Activated CD4-positive, alpha-beta T cell treated with anti-CD3 and anti-CD28 coated beads for 36 hours (primary cell): ENCODE data around the gene LCE6A. TPM values are rescaled to one million over a fixed set of nuclear protein-coding genes. Genes with fewer than 3 reads are reported as not detected.

Experiments used
- ATAC-seq: fragments of 200-7000 bp; cut with Tn5 transposase; one replicate; pipeline ENCODE4 v1.10.0; 2021; ENCODE audit warnings: mild to moderate bottlenecking, moderate library complexity
- CTCF ChIA-PET: fragments of 350-600 bp; sonication (Branson Sonifier 250); formaldehyde crosslinking; loops from one replicate; lab custom pipeline; 2021; ENCODE audit warnings: antibody characterized with exemption; lab: Charles Lee
- POLR2A ChIA-PET: fragments of 350-600 bp; sonication (Branson Sonifier 250); formaldehyde crosslinking; loops from one replicate; lab custom pipeline; 2021; ENCODE audit warnings: antibody characterized with exemption, inconsistent platforms; lab: Charles Lee
- DNase-seq: peaks from one replicate; pipeline ENCODE4 v3.0.0-alpha.2; 2020
- H3K27ac Mint-ChIP-seq: one replicate; pipeline ENCODE4 v1.8.0; 2021; ENCODE audit warnings: mixed read lengths
- H3K27me3 Mint-ChIP-seq: one replicate; pipeline ENCODE4 v1.8.0; 2021; ENCODE audit warnings: mixed read lengths
- H3K36me3 Mint-ChIP-seq: one replicate; pipeline ENCODE4 v1.8.0; 2021; ENCODE audit warnings: low read depth, mixed read lengths
- H3K4me1 Mint-ChIP-seq: one replicate; pipeline ENCODE4 v1.8.0; 2021; ENCODE audit warnings: mixed read lengths
- H3K4me3 Mint-ChIP-seq: one replicate; pipeline ENCODE4 v1.8.0; 2021; ENCODE audit warnings: mild to moderate bottlenecking, moderate library complexity, mixed read lengths
- H3K9me3 Mint-ChIP-seq: one replicate; pipeline ENCODE4 v1.8.0; 2021; ENCODE audit warnings: low read depth, mixed read lengths
- intact Hi-C, 2 experiments: fragments of 100-400 bp; cut with DNase I in 1 of 2; cut with micrococcal nuclease in 1 of 2; formaldehyde crosslinking; loops; one replicate each; pipeline versions ENCODE4 v1.14.2 to v1.15.1; 2022 to 2024; cut with DNase I, micrococcal nuclease
- total RNA-seq, 2 experiments: library from RNA; stranded (reverse); gene quantifications; one replicate each; pipeline ENCODE4 v1.2.3, GENCODE V29; 2021

LCE6A gene
- total RNA-seq, 2 experiments from 2014 or later: not detected

GRCh38 chr1:152855661-152856060, 13.0 kb downstream of the LCE6A start:
- CTCF ChIA-PET: interaction anchor here (0.7 to 1.7 kb wide), 3 partner anchors 13 to 53 kb away, joined by 3 to 7 read pairs (median 3); no protein-coding TSS in a partner anchor
- H3K4me1 Mint-ChIP-seq: no peaks in the 10 kb centered on the region
- no peak for ATAC-seq
- no peak overlapping the region for H3K27ac Mint-ChIP-seq
- intact Hi-C loops: no loop called here
- no peak overlapping the region for H3K4me3 Mint-ChIP-seq
- POLR2A ChIA-PET: no interaction called here
- no peaks in the 10 kb centered on the region for H3K36me3 Mint-ChIP-seq
- H3K27me3 Mint-ChIP-seq: peaks cover 19% of the 10 kb centered on the region
- H3K9me3 Mint-ChIP-seq: no peaks in the 10 kb centered on the region
- DNase-seq: no peak

- CTCF ChIA-PET: no interaction called here
- H3K9me3 Mint-ChIP-seq: no peaks in the 10 kb centered on the region
- H3K27me3 Mint-ChIP-seq: peaks cover 18% of the 10 kb centered on the region
- no peak overlapping the region for H3K4me3 Mint-ChIP-seq
- no peak overlapping the region for H3K27ac Mint-ChIP-seq
- no peaks in the 10 kb centered on the region for H3K36me3 Mint-ChIP-seq
- H3K4me1 Mint-ChIP-seq: no peaks in the 10 kb centered on the region
- ATAC-seq: no peak
- intact Hi-C loops: no loop called here
- POLR2A ChIA-PET: no interaction called here
- DNase-seq: no peak
These were observed 15.4 kb downstream of the LCE6A start for GRCh38 chr1:152858062-152858461.

GRCh38 chr1:152859696-152860095, 17.0 kb downstream of the LCE6A start, which contains the start of gene LCE7A:
LCE7A (plus strand) TSS chr1:152859996; CDS start chr1:152860698, 702 bp downstream.
- no peaks in the 10 kb centered on the region for H3K4me1 Mint-ChIP-seq
- peaks cover 17% of the 10 kb centered on the region for H3K27me3 Mint-ChIP-seq
- ChIA-PET CTCF (interaction anchor here (0.7 to 1.6 kb wide), 4 partner anchors 11 to 400 kb away, joined by 3 to 4 read pairs (median 3); no protein-coding TSS in a partner anchor), POLR2A (no interaction called here)
- H3K9me3 Mint-ChIP-seq: no peaks in the 10 kb centered on the region
- H3K27ac Mint-ChIP-seq: no peak within 1 kb of the TSS
- DNase-seq (no peak), ATAC-seq (no peak)
- H3K4me3 Mint-ChIP-seq: no peak within 1 kb of the TSS
- intact Hi-C loops: no loop called here
- H3K36me3 Mint-ChIP-seq: no peaks in the 10 kb centered on the region

GRCh38 chr1:152860129-152860528, 17.5 kb downstream of the LCE6A start:
- ATAC-seq: no peak

GRCh38 chr1:152861374-152861773, 18.7 kb downstream of the LCE6A start:
- Mint-ChIP-seq H3K4me1 (no peaks in the 10 kb centered on the region), H3K27me3 (peaks cover 13% of the 10 kb centered on the region), H3K9me3 (no peaks in the 10 kb centered on the region), H3K27ac (no peak overlapping the region), H3K36me3 (no peaks in the 10 kb centered on the region), H3K4me3 (no peak overlapping the region)
- DNase-seq (no peak), ATAC-seq (no peak)
- intact Hi-C loops: no loop called here
- ChIA-PET CTCF (interaction anchor here (1.2 kb wide), 1 partner anchor 9 kb away, joined by 4 read pairs; no protein-coding TSS in a partner anchor), POLR2A (no interaction called here)

More at GRCh38 chr1:152860129-152860528, 17.5 kb downstream of the LCE6A start:
- Mint-ChIP-seq H3K36me3 (no peaks in the 10 kb centered on the region), H3K27ac (no peak overlapping the region), H3K27me3 (peaks cover 17% of the 10 kb centered on the region), H3K4me1 (no peaks in the 10 kb centered on the region), H3K4me3 (no peak overlapping the region), H3K9me3 (no peaks in the 10 kb centered on the region)
- DNase-seq: no peak
- CTCF ChIA-PET: interaction anchor here (0.6 to 1.6 kb wide), 4 partner anchors 10 to 369 kb away, joined by 3 to 4 read pairs (median 4); no protein-coding TSS in a partner anchor
- POLR2A ChIA-PET: no interaction called here
- intact Hi-C loops: no loop called here

- ChIA-PET CTCF (no interaction called here), POLR2A (no interaction called here)
- H3K27me3 Mint-ChIP-seq: peaks cover 8% of the 10 kb centered on the region
- DNase-seq (no peak), ATAC-seq (no peak)
- H3K4me1 Mint-ChIP-seq: no peaks in the 10 kb centered on the region
- H3K9me3 Mint-ChIP-seq: no peaks in the 10 kb centered on the region
- intact Hi-C loops: no loop called here
- H3K36me3 Mint-ChIP-seq: no peaks in the 10 kb centered on the region
- no peak overlapping the region for H3K27ac Mint-ChIP-seq
- H3K4me3 Mint-ChIP-seq: no peak overlapping the region
These were observed 21.8 kb downstream of the LCE6A start for GRCh38 chr1:152864443-152864842.

- CTCF ChIA-PET: interaction anchor here (0.6 kb wide), 2 partner anchors 246 to 393 kb away, joined by 3 to 4 read pairs; partner anchors contain the start of gene LORICRIN
- intact Hi-C loops: no loop called here
- no peak overlapping the region for H3K27ac Mint-ChIP-seq
These were observed 23.7 kb downstream of the LCE6A start for GRCh38 chr1:152866321-152866720.

GRCh38 chr1:152869808-152870419, 27.3 kb downstream of the LCE6A start:
- no peak overlapping the region for H3K27ac Mint-ChIP-seq
- CTCF ChIA-PET: interaction anchor here (0.5 to 1.8 kb wide), 13 partner anchors 9 to 1382 kb away, joined by 3 to 7 read pairs (median 3); no protein-coding TSS in a partner anchor

More at GRCh38 chr1:152866321-152866720, 23.7 kb downstream of the LCE6A start:
- ATAC-seq (no peak), DNase-seq (no peak)
- Mint-ChIP-seq H3K27me3 (peaks cover 3% of the 10 kb centered on the region), H3K36me3 (no peaks in the 10 kb centered on the region), H3K4me1 (no peaks in the 10 kb centered on the region), H3K9me3 (no peaks in the 10 kb centered on the region), H3K4me3 (no peak overlapping the region)
- POLR2A ChIA-PET: no interaction called here

GRCh38 chr1:152870831-152871730, 28.4 kb downstream of the LCE6A start:
- Mint-ChIP-seq H3K36me3 (no peaks in the 10 kb centered on the region), H3K27me3 (peaks cover 9% of the 10 kb centered on the region), H3K27ac (no peak overlapping the region), H3K4me1 (no peaks in the 10 kb centered on the region), H3K9me3 (no peaks in the 10 kb centered on the region), H3K4me3 (no peak overlapping the region)
- ChIA-PET CTCF (interaction anchor here (0.5 to 1.8 kb wide), 15 partner anchors 11 to 407 kb away, joined by 3 to 7 read pairs (median 3); no protein-coding TSS in a partner anchor), POLR2A (no interaction called here)
- DNase-seq (peak; percentile 14), ATAC-seq (no peak)
- intact Hi-C loops: loop anchor here (1.0 to 10.0 kb wide), 7 partner anchors 56 to 352 kb away; partner anchors contain the start of gene SPRR1B (in 1 of the 2)

More at GRCh38 chr1:152869808-152870419, 27.3 kb downstream of the LCE6A start:
- no peaks in the 10 kb centered on the region for H3K36me3 Mint-ChIP-seq
- no peak overlapping the region for H3K4me3 Mint-ChIP-seq
- DNase-seq (peak; percentile 79), ATAC-seq (peak; percentile 75)
- POLR2A ChIA-PET: no interaction called here
- peaks cover 5% of the 10 kb centered on the region for H3K27me3 Mint-ChIP-seq
- H3K4me1 Mint-ChIP-seq: no peaks in the 10 kb centered on the region
- H3K9me3 Mint-ChIP-seq: no peaks in the 10 kb centered on the region
- intact Hi-C loops: loop anchor here (1.0 to 10.0 kb wide), 6 partner anchors 57 to 352 kb away; partner anchors contain the start of gene SPRR1B (in 1 of the 2)

- no peak overlapping the region for H3K4me3 Mint-ChIP-seq
- H3K36me3 Mint-ChIP-seq: no peaks in the 10 kb centered on the region
- H3K4me1 Mint-ChIP-seq: no peaks in the 10 kb centered on the region
- ChIA-PET POLR2A (no interaction called here), CTCF (interaction anchor here (0.6 to 1.8 kb wide), 5 partner anchors 11 to 402 kb away, joined by 3 to 7 read pairs (median 3); no protein-coding TSS in a partner anchor)
- no peak overlapping the region for H3K27ac Mint-ChIP-seq
- no peaks in the 10 kb centered on the region for H3K9me3 Mint-ChIP-seq
- intact Hi-C loops: loop anchor here (1.0 to 10.0 kb wide), 6 partner anchors 55 to 352 kb away; partner anchors contain the start of gene SPRR1B (in 1 of the 2)
- no peak for DNase-seq
- ATAC-seq: no peak
- peaks cover 9% of the 10 kb centered on the region for H3K27me3 Mint-ChIP-seq
These were observed 29.1 kb downstream of the LCE6A start for GRCh38 chr1:152871731-152872126.

- POLR2A ChIA-PET: no interaction called here
- no peak for DNase-seq
- Mint-ChIP-seq H3K4me1 (no peaks in the 10 kb centered on the region), H3K4me3 (no peak overlapping the region), H3K9me3 (no peaks in the 10 kb centered on the region), H3K27me3 (peaks cover 13% of the 10 kb centered on the region), H3K27ac (no peak overlapping the region), H3K36me3 (no peaks in the 10 kb centered on the region)
- ATAC-seq: no peak
- CTCF ChIA-PET: interaction anchor here (0.6 to 1.7 kb wide), 3 partner anchors 13 to 220 kb away, joined by 3 to 5 read pairs (median 4); partner anchors contain the start of gene LCE7A
- intact Hi-C loops: loop anchor here (5.0 to 10.0 kb wide), 4 partner anchors 161 to 349 kb away; partner anchors contain the start of gene SPRR1B (in 1 of the 2)
These were observed 30.8 kb downstream of the LCE6A start for GRCh38 chr1:152873495-152873894.
